Kidney (tissue), 14 donors: ENCODE data around the gene RPLP2. TPM values are rescaled to one million over a fixed set of nuclear protein-coding genes. Genes with fewer than 3 reads are reported as not detected.

ENCODE experiments used
- DNase-seq, 5 donors: peaks; one replicate each; pipeline ENCODE4 v3.0.0-alpha.2; 2013 to 2020
- FAIRE-seq: peaks from 2 replicates; lab custom pipeline; 2012; peaks lifted over from hg19 to GRCh38; lab: Jason Lieb, UNC
- H3K27ac ChIP-seq, 2 donors: one replicate each; pipeline ENCODE4 v1.7.0; 2013; ENCODE audit warnings: low read depth in 2 of 2, low read length in 2 of 2, inconsistent platforms in 1 of 2
- H3K27me3 ChIP-seq: one replicate; pipeline ENCODE4 v1.7.1; 2013; ENCODE audit warnings: low read length, inconsistent platforms; ENCODE audit not compliant: control insufficient read depth, insufficient read depth
- H3K36me3 ChIP-seq, 3 donors: one replicate each; pipeline versions ENCODE4 v1.7.0 to v1.7.1; 2013; ENCODE audit warnings: low read length in 3 of 3, control low read depth in 1 of 3, inconsistent platforms in 1 of 3; ENCODE audit not compliant: insufficient read depth in 3 of 3, control insufficient read depth in 2 of 3
- H3K4me1 ChIP-seq, 3 donors: one replicate each; pipeline versions ENCODE4 v1.7.0 to v1.7.1; 2013; ENCODE audit warnings: low read length in 3 of 3, inconsistent platforms in 1 of 3, low read depth in 1 of 3; ENCODE audit not compliant: control insufficient read depth in 2 of 3, insufficient read depth in 2 of 3
- H3K4me3 ChIP-seq, 3 donors: one replicate each; pipeline versions ENCODE4 v1.7.0 to v1.8.1; 2013; ENCODE audit warnings: low read length in 3 of 3, control low read depth in 1 of 3, inconsistent platforms in 1 of 3
- H3K9ac ChIP-seq, 3 donors: one replicate each; pipeline versions ENCODE4 v1.7.0 to v1.7.1; 2013; ENCODE audit warnings: low read length in 3 of 3, control low read depth in 1 of 3, inconsistent platforms in 1 of 3
- H3K9me3 ChIP-seq, 3 donors: one replicate each; pipeline versions ENCODE4 v1.7.0 to v1.7.1; 2013; ENCODE audit warnings: low read length in 3 of 3, control low read depth in 1 of 3, inconsistent platforms in 1 of 3; ENCODE audit not compliant: control insufficient read depth in 2 of 3, insufficient read depth in 1 of 3
- CTCF ChIP-seq: IDR thresholded peaks from 3 replicates; pipeline ENCODE4 v1.5.1; 2012; ENCODE audit warnings: mild to moderate bottlenecking, moderate library complexity, borderline replicate concordance; ENCODE audit not compliant: insufficient read depth; ENCODE audit errors: extremely low read depth
- intact Hi-C: fragments of 100-400 bp; cut with DNase I; formaldehyde crosslinking; loops from one replicate; pipeline ENCODE4 v1.11.1; 2022
- polyA plus RNA-seq: library from polyadenylated mRNA; stranded (reverse); fragments of 350-450 nt; fragmentation: Illumina TruSeq; extraction: RNeasy Lipid Tissue Mini Kit (QIAGEN cat#74804); gene quantifications from one replicate; pipeline ENCODE4 v1.2.3, GENCODE V29; 2014; ENCODE audit warnings: low read depth, low replicate concordance; ENCODE audit not compliant: insufficient read depth
- total RNA-seq: library from RNA; stranded (reverse); fragmentation: NEBNext Ultra II Directional; extraction: Animal tissue kit (Norgen Biotek cat#: 25700); gene quantifications from one replicate; pipeline ENCODE4 v1.2.1, GENCODE V29; 2021
- donor health status: control.
- donor health status: control.
- donor health status: control.
- donor health status: control.
- donor health status: control.
- donor health status: DM: yes; HTN: yes; CAD: no.
- donor health status: Normal renal cell carcinoma (clear cell type).

The RPLP2 gene
- total and polyA plus RNA-seq, 2 donors from 2014 or later = 1,544 to 1,997 TPM

- DNase-seq (no peak), FAIRE-seq (no peak)
- intact Hi-C loops = no loop called here
- Histone ChIP-seq H3K27ac (no peak overlapping the region), H3K36me3 (peaks cover 0 to 34% (median 10%) of the 10 kb centered on the region in 3 donors), H3K9ac (no peak overlapping the region), H3K9me3 (no peaks in the 10 kb centered on the region), H3K4me3 (no peak overlapping the region), H3K27me3 (no peaks in the 10 kb centered on the region), H3K4me1 (peaks cover 0 to 37% (median 12%) of the 10 kb centered on the region in 3 donors)
- TF ChIP-seq CTCF = no peak
These were observed 27.6 kb downstream of the RPLP2 start for GRCh38 chr11:837189-837989.

- H3K27me3 ChIP-seq = no peaks in the 10 kb centered on the region
- H3K4me1 ChIP-seq = peaks cover 0 to 36% (median 12%) of the 10 kb centered on the region in 3 donors
These were observed 28.2 kb downstream of the RPLP2 start for GRCh38 chr11:837990-838307.

GRCh38 chr11:838441-839279, 28.9 kb downstream of the RPLP2 start:
- FAIRE-seq (no peak), DNase-seq (no peak)
- H3K27ac ChIP-seq = no peak overlapping the region
- no peak overlapping the region for H3K4me3 ChIP-seq
- H3K9ac ChIP-seq = no peak overlapping the region
- H3K4me1 ChIP-seq = peaks cover 0 to 39% (median 12%) of the 10 kb centered on the region in 3 donors
- H3K9me3 ChIP-seq = no peaks in the 10 kb centered on the region
- TF ChIP-seq CTCF = no peak
- intact Hi-C loops = no loop called here
- H3K27me3 ChIP-seq = no peaks in the 10 kb centered on the region
- H3K36me3 ChIP-seq = peaks cover 0 to 34% (median 10%) of the 10 kb centered on the region in 3 donors

More at GRCh38 chr11:837990-838307, 28.2 kb downstream of the RPLP2 start:
- no peak for TF ChIP-seq CTCF
- FAIRE-seq = no peak
- intact Hi-C loops = no loop called here
- Histone ChIP-seq H3K36me3 (peaks cover 0 to 34% (median 10%) of the 10 kb centered on the region in 3 donors), H3K27ac (no peak overlapping the region), H3K9me3 (no peaks in the 10 kb centered on the region), H3K4me3 (no peak overlapping the region), H3K9ac (no peak overlapping the region)
- no peak for DNase-seq
